HepG2 (cell line): ENCODE measurements around the gene CSNK2A2. TPM values are rescaled to one million over a fixed set of nuclear protein-coding genes. Genes with fewer than 3 reads are reported as not detected.

Experiments
- ATAC-seq: fragments of 200-7000 bp; cut with Tn5 transposase; 3 replicates; pipeline ENCODE4 v1.9.1; 2020; ENCODE audit warnings: mild to moderate bottlenecking, moderate library complexity
- BruUV-seq: library from RNA; stranded (reverse); fragments of 400-500 nt; replicated peaks from 2 replicates; lab custom pipeline; 2021; lab: Mats Ljungman, UMichigan
- CTCF ChIA-PET: fragments of 300-600 bp; formaldehyde crosslinking; extraction: SDS; loops from one replicate; lab custom pipeline; 2021; ENCODE audit warnings: low total read pairs, inconsistent platforms, low intra/inter-chr PET ratio; lab: Yijun Ruan, JAX
- POLR2A ChIA-PET: fragments of 350-600 bp; sonication (Branson Sonifier 250); formaldehyde crosslinking; loops from one replicate; lab custom pipeline; 2020; ENCODE audit warnings: antibody characterized with exemption, inconsistent platforms; lab: Yijun Ruan, JAX
- DNase-seq: peaks from one replicate; pipeline ENCODE4 v3.0.0-alpha.2; 2015; ENCODE audit warnings: low spot score
- FAIRE-seq: peaks from 3 replicates; lab custom pipeline; 2011; peaks lifted over from hg19 to GRCh38; lab: Jason Lieb, UNC
- H2AFZ ChIP-seq: one replicate; pipeline ENCODE4 v1.6.1; 2011; ENCODE audit warnings: low read length, inconsistent platforms
- H3K27ac ChIP-seq: fragments of 300-600 bp; 3 replicates; pipeline ENCODE4 v1.8.0; 2011; ENCODE audit warnings: mixed run types, mild to moderate bottlenecking, mixed read lengths, low read length, inconsistent platforms; ENCODE audit not compliant: insufficient read depth; ENCODE audit errors: extremely low read length
- H3K27me3 ChIP-seq, 2 experiments: fragments of 200-600 bp in 1 of 2; 2 replicates in 1 of 2; 3 replicates in 1 of 2; pipeline versions ENCODE4 v1.6.0 to v1.8.0; 2011; ENCODE audit warnings: low read length in 2 of 2, mild to moderate bottlenecking in 2 of 2, moderate library complexity in 2 of 2, inconsistent platforms in 1 of 2; ENCODE audit not compliant: insufficient read depth in 2 of 2, control insufficient read depth in 1 of 2
- H3K36me3 ChIP-seq, 2 experiments: fragments of 200-600 bp in 1 of 2; replicated peaks in 1 of 2; 2 replicates in 1 of 2; 3 replicates in 1 of 2; pipeline versions ENCODE4 v1.5.1 to v1.8.0; 2011; ENCODE audit warnings: low read length in 2 of 2, inconsistent platforms in 1 of 2; ENCODE audit not compliant: insufficient read depth in 2 of 2, control insufficient read depth in 1 of 2
- H3K4me1 ChIP-seq: 2 replicates; pipeline ENCODE4 v1.5.1; 2012; ENCODE audit warnings: low read length, inconsistent platforms; ENCODE audit not compliant: insufficient read depth
- H3K4me2 ChIP-seq: 2 replicates; pipeline ENCODE4 v1.6.0; 2011; ENCODE audit warnings: low read depth, low read length, inconsistent platforms
- H3K4me3 ChIP-seq, 3 experiments: fragments of 200-600 bp in 1 of 3; sonication (generic), shearing (Covaris generic) in 1 of 3; replicated peaks in 1 of 3; 2 replicates each; pipeline ENCODE4 v1.5.1; 2011 to 2016; ENCODE audit warnings: low read length in 3 of 3, inconsistent platforms in 2 of 3, low read depth in 2 of 3, mild to moderate bottlenecking in 2 of 3, control low read depth in 1 of 3, mixed read lengths in 1 of 3; ENCODE audit not compliant: insufficient read depth in 1 of 3
- H3K79me2 ChIP-seq: one replicate; pipeline ENCODE4 v1.6.1; 2011; ENCODE audit warnings: low read length, inconsistent platforms; ENCODE audit not compliant: insufficient read depth
- H3K9ac ChIP-seq: 2 replicates; pipeline ENCODE4 v1.6.0; 2011; ENCODE audit warnings: mild to moderate bottlenecking, low read depth, low read length, inconsistent platforms; ENCODE audit not compliant: insufficient read depth
- H3K9me3 ChIP-seq: 2 replicates; pipeline ENCODE4 v1.5.1; 2012; ENCODE audit warnings: mild to moderate bottlenecking, low read length
- H4K20me1 ChIP-seq: 2 replicates; pipeline ENCODE4 v1.6.0; 2011; ENCODE audit warnings: inconsistent platforms, mild to moderate bottlenecking, low read length, moderate library complexity; ENCODE audit not compliant: insufficient read depth
- MAZ ChIP-seq, 2 experiments: sonication (generic) in 1 of 2; formaldehyde crosslinking in 1 of 2; IDR thresholded peaks; 2 replicates each; pipeline versions ENCODE4 v1.5.0 to v1.6.1; 2012 to 2020; ENCODE audit warnings: low read depth in 2 of 2, mild to moderate bottlenecking in 2 of 2, borderline replicate concordance in 1 of 2, improper control_type of control experiment in 1 of 2, low read length in 1 of 2, missing genetic modification reagents in 1 of 2, moderate library complexity in 1 of 2
- MLLT10 ChIP-seq: sonication (generic); formaldehyde crosslinking; IDR thresholded peaks from 2 replicates; pipeline ENCODE4 v1.4.0; 2020; ENCODE audit warnings: missing genetic modification reagents
- SP4 ChIP-seq: sonication (generic); formaldehyde crosslinking; IDR thresholded peaks from 2 replicates; pipeline ENCODE4 v1.8.1; 2023; ENCODE audit warnings: mild to moderate bottlenecking, missing genetic modification reagents
- TFDP1 ChIP-seq: IDR thresholded peaks from 2 replicates; pipeline ENCODE4 v1.6.1; 2016; ENCODE audit warnings: missing compliant biosample characterization, missing genetic modification reagents, borderline replicate concordance
- TSC22D2 ChIP-seq: sonication (generic); formaldehyde crosslinking; IDR thresholded peaks from 2 replicates; pipeline ENCODE4 v1.5.1; 2020; ENCODE audit warnings: missing genetic modification reagents, mild to moderate bottlenecking, borderline replicate concordance
- ZNF616 ChIP-seq: sonication (generic); formaldehyde crosslinking; IDR thresholded peaks from 2 replicates; pipeline ENCODE4 v1.5.0; 2020; ENCODE audit warnings: low read depth, mild to moderate bottlenecking, missing genetic modification reagents
- ZNF710 ChIP-seq: sonication (generic); formaldehyde crosslinking; IDR thresholded peaks from 2 replicates; pipeline ENCODE4 v1.5.0; 2020; ENCODE audit warnings: mild to moderate bottlenecking, missing genetic modification reagents, borderline replicate concordance
- ZNF775 ChIP-seq: sonication (generic); formaldehyde crosslinking; IDR thresholded peaks from 2 replicates; pipeline ENCODE4 v1.4.0; 2020; ENCODE audit warnings: missing genetic modification reagents, mild to moderate bottlenecking, moderate library complexity, borderline replicate concordance
- WGBS: methylation state at CpG from one replicate; pipeline ENCODE4 v1.1.6; 2017; ENCODE audit warnings: low lambda C conversion rate; 5-methylcytosine and 5-hydroxymethylcytosine counted together
- in situ Hi-C: cut with HindIII; loops from 2 replicates; pipeline ENCODE4 v1.10.0; 2017; ENCODE audit warnings: low pct_unique_long_range_greater_than_20kb; ENCODE audit not compliant: extremely low pct_ligation_motif_present
- intact Hi-C: fragments of 100-400 bp; cut with micrococcal nuclease; formaldehyde crosslinking; loops from one replicate; pipeline ENCODE4 v1.10.0; 2022; ENCODE audit not compliant: unreplicated experiment
- polyA plus RNA-seq, 8 experiments: library from polyadenylated mRNA; depleted of rRNA in 3 of 8; stranded (reverse) in 7 of 8; unstranded in 1 of 8; fragments of >200 nt; fragmentation: Illumina TruSeq in 4 of 8; extraction: Trizol in 4 of 8; gene quantifications; 2 replicates each; pipeline versions ENCODE4 v1.2.1 to v1.2.3, GENCODE V29; 2011 to 2016; ENCODE audit warnings: low read depth in 4 of 8, missing spikeins in 1 of 8, mixed read lengths in 1 of 8; ENCODE audit not compliant: insufficient read depth in 1 of 8
- total RNA-seq, 5 experiments: library from RNA; depleted of rRNA; stranded (reverse); fragments of >200 nt; fragmentation: Illumina TruSeq; extraction: Trizol; gene quantifications; 2 replicates each; pipeline ENCODE4 v1.2.3, GENCODE V29; 2016; ENCODE audit warnings: low read depth in 1 of 5
- TF ChIP-seq, protein P1 (sequence below): sonication (generic); formaldehyde crosslinking; IDR thresholded peaks from 2 replicates; pipeline ENCODE4 v1.4.0; 2020; ENCODE audit warnings: low read depth, mild to moderate bottlenecking, missing genetic modification reagents
- TF ChIP-seq, protein P2 (sequence below): sonication (generic); formaldehyde crosslinking; IDR thresholded peaks from 2 replicates; pipeline ENCODE4 v1.5.0; 2020; ENCODE audit warnings: mild to moderate bottlenecking, missing genetic modification reagents

CSNK2A2 gene
- total and polyA plus RNA-seq, 2 of the 13 experiments (the other 11 are each of a cell fraction or from before 2014, with no cell fraction given) = 46.4 to 56.9 TPM

GRCh38 chr16:58236831-58237230 is 38.9 kb upstream of the CSNK2A2 start:
- Histone ChIP-seq H3K4me2 (peak overlapping the region; percentile 80; the same call in 1 of the 2 replicates), H3K79me2 (no peaks in the 10 kb centered on the region), H2AFZ (peak overlapping the region; percentile 32), H3K27me3 (no peaks in the 10 kb centered on the region; a peak in 2 of 5 replicates), H4K20me1 (no peaks in the 10 kb centered on the region), H3K36me3 (no peaks in the 10 kb centered on the region), H3K4me1 (peaks cover 14% of the 10 kb centered on the region), H3K4me3 (no peak overlapping the region), H3K9ac (no peak overlapping the region), H3K9me3 (no peaks in the 10 kb centered on the region), H3K27ac (no peak overlapping the region)
- 1% methylated on average over 5 of the region's 5 CpGs for WGBS
- ChIA-PET POLR2A (no interaction called here), CTCF (no interaction called here)
- intact Hi-C loops (no loop called here), in situ Hi-C loops (no loop called here)
- TF ChIP-seq MLLT10 (CRISPR knock-in tag) (no peak), MAZ (IDR thresholded peaks at IDR 0.05; ENCODE audit: borderline replicate concordance, low read depth, low read length) (no peak), MAZ (CRISPR knock-in tag; IDR thresholded peaks at IDR 0.05; ENCODE audit: low read depth) (0 out of 2 replicates have a peak, but pooled peaks have one; percentile 29), TSC22D2 (no peak)
- TF ChIP-seq, protein P1, sequence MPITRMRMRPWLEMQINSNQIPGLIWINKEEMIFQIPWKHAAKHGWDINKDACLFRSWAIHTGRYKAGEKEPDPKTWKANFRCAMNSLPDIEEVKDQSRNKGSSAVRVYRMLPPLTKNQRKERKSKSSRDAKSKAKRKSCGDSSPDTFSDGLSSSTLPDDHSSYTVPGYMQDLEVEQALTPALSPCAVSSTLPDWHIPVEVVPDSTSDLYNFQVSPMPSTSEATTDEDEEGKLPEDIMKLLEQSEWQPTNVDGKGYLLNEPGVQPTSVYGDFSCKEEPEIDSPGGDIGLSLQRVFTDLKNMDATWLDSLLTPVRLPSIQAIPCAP = no peak
- no TSS peak for BruUV-seq
- FAIRE-seq (no peak), ATAC-seq (peak; percentile 36), DNase-seq (no peak)

DNA sequence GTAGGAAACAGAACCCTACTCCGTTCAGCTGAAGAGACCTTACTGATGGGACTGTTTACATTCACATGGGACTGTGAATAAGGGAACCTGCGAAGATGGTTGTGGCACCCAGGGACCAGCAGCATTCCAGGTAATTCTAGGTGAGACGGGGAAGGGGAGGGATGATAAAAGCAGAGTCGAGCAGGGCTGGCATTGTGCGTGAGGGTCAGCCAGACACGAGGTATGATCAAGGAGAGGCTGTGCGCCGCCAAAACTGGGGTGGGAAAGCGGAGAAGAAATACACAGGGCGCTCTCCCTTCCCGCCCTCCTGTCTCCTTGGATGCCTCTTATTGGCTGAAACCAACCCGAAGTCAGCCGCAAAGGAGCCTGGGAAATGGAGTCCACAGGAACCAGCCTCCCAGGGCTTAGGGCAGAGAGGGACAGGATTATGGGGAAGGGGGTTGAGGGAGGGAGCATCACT is 38.4 kb upstream of the CSNK2A2 start:
- intact Hi-C loops = no loop called here
- no peak overlapping the region for H3K9ac ChIP-seq
- CTCF ChIA-PET = no interaction called here
- peak overlapping the region; percentile 32 for H2AFZ ChIP-seq
- in situ Hi-C loops = no loop called here
- POLR2A ChIA-PET = no interaction called here
- H3K27me3 ChIP-seq = no peaks in the 10 kb centered on the region; a peak in 2 of 5 replicates
- H4K20me1 ChIP-seq = no peaks in the 10 kb centered on the region
- FAIRE-seq (no peak), DNase-seq (peak; percentile 58), ATAC-seq (peak; percentile 98)
- H3K4me3 ChIP-seq = peak overlapping the region in 2 of 3 experiments; percentile 26 to 63; a peak in 4 of 6 replicates
- no peaks in the 10 kb centered on the region for H3K9me3 ChIP-seq
- WGBS = under 1% methylated on average over 13 of the region's 13 CpGs
- H3K79me2 ChIP-seq = no peaks in the 10 kb centered on the region
- BruUV-seq = no TSS peak
- peaks cover 14% of the 10 kb centered on the region for H3K4me1 ChIP-seq
- no peaks in the 10 kb centered on the region for H3K36me3 ChIP-seq
- H3K4me2 ChIP-seq = peak overlapping the region; percentile 80
- no peak overlapping the region for H3K27ac ChIP-seq
- TF ChIP-seq TFDP1 (CRISPR knock-in tag) (peak; percentile 79; the same call in 1 of the 2 replicates), ZNF710 (CRISPR knock-in tag) (0 out of 2 replicates have a peak, but pooled peaks have one; percentile 54), SP4 (CRISPR knock-in tag) (0 out of 2 replicates have a peak, but pooled peaks have one; percentile 28), ZNF775 (CRISPR knock-in tag) (no peak), ZNF616 (CRISPR knock-in tag) (no peak)
- TF ChIP-seq, protein P2, sequence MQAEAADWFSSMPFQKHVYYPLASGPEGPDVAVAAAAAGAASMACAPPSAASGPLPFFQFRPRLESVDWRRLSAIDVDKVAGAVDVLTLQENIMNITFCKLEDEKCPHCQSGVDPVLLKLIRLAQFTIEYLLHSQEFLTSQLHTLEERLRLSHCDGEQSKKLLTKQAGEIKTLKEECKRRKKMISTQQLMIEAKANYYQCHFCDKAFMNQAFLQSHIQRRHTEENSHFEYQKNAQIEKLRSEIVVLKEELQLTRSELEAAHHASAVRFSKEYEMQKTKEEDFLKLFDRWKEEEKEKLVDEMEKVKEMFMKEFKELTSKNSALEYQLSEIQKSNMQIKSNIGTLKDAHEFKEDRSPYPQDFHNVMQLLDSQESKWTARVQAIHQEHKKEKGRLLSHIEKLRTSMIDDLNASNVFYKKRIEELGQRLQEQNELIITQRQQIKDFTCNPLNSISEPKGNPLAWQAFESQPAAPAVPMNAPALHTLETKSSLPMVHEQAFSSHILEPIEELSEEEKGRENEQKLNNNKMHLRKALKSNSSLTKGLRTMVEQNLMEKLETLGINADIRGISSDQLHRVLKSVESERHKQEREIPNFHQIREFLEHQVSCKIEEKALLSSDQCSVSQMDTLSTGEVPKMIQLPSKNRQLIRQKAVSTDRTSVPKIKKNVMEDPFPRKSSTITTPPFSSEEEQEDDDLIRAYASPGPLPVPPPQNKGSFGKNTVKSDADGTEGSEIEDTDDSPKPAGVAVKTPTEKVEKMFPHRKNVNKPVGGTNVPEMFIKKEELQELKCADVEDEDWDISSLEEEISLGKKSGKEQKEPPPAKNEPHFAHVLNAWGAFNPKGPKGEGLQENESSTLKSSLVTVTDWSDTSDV (CRISPR knock-in tag) = 0 out of 2 replicates have a peak, but pooled peaks have one; percentile 33
